ENCODE results near the gene ZNF93. TPM values are rescaled to one million over a fixed set of nuclear protein-coding genes. Genes with fewer than 3 reads are reported as not detected.
"Not testable (repeated sequence)": the region's sequence is repeated elsewhere in the genome, so short reads cannot be mapped to it uniquely, and the experiment has no call there.

Gene ZNF93
- 32.4 and 34.8 TPM in 2 replicates for total RNA-seq (2014; rRNA removed; shearing (Covaris generic))

- H3K4me1 ChIP-seq = no peaks in the 10 kb centered on the region
- DNase-seq = peak; percentile 97 to 99
- peak within 1 kb of the TSS; percentile 77 for H3K4me3 ChIP-seq
- H3K36me3 ChIP-seq = peaks cover 21% of the 10 kb centered on the region
- no peaks in the 10 kb centered on the region for H3K27me3 ChIP-seq
- peaks cover 13% of the 10 kb centered on the region for H3K9me3 ChIP-seq (replicated peaks)
- peak within 1 kb of the TSS; percentile 89 for H3K27ac ChIP-seq
Measured at GRCh38 chr19:19900729-19901444, at the start of gene ZNF93. Gene ZNF93, plus strand, starts transcription at chr19:19900946. Its CDS starts 143 bp downstream, at chr19:19901089.

- not testable (repeated sequence) for H3K27me3 ChIP-seq; H3K4me3 ChIP-seq; DNase-seq; H3K9me3 ChIP-seq (replicated peaks); H3K4me1 ChIP-seq; H3K36me3 ChIP-seq; H3K27ac ChIP-seq
Measured at GRCh38 chr19:19851740-19852139, 49.0 kb upstream of the ZNF93 start.

DNA sequence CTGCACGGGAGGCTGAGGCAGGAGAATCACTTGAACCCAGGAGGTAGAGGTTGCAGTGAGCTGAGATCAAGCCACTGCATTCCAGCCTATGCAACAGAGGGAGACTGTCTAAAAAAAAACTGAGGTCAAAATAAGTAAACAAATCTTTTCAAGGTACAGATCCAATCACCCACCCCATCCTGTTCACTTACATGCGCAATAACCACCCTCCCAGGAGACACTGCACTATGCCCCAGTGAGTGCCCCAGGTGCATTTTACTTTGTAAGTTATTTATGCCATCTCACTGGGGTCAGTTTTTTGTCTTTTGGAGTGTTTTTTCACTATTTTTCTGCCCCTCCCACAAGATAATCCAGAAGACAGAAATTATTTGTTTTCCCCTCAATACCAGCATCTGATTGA, 42.0 kb upstream of the ZNF93 start:
- Histone ChIP-seq H3K27ac (no peak overlapping the region), H3K27me3 (no peaks in the 10 kb centered on the region), H3K36me3 (no peaks in the 10 kb centered on the region), H3K9me3 (replicated peaks) (no peaks in the 10 kb centered on the region; the same call in 1 of the 2 replicates), H3K4me3 (no peak overlapping the region), H3K4me1 (no peaks in the 10 kb centered on the region)
- no peak for DNase-seq

- Histone ChIP-seq H3K4me3 (no peak overlapping the region), H3K9me3 (replicated peaks) (peaks cover 3% of the 10 kb centered on the region), H3K27me3 (no peaks in the 10 kb centered on the region), H3K4me1 (no peaks in the 10 kb centered on the region), H3K27ac (no peak overlapping the region), H3K36me3 (no peaks in the 10 kb centered on the region)
- DNase-seq = no peak
Measured at GRCh38 chr19:19860756-19861390, 39.9 kb upstream of the ZNF93 start.

GRCh38 chr19:19865750-19866610, 34.8 kb upstream of the ZNF93 start, which contains the start of gene ZNF253:
Gene ZNF253, plus strand, starts transcription at chr19:19865882. Its CDS starts 115 bp downstream, at chr19:19865997.
- Histone ChIP-seq H3K9me3 (replicated peaks) (peaks cover 26% of the 10 kb centered on the region), H3K27ac (peak within 1 kb of the TSS; percentile 92), H3K4me3 (peak within 1 kb of the TSS; percentile 84), H3K36me3 (peaks cover 27% of the 10 kb centered on the region), H3K4me1 (no peaks in the 10 kb centered on the region), H3K27me3 (no peaks in the 10 kb centered on the region)
- DNase-seq = peak; percentile 97 to 99

- DNase-seq = peak; percentile 24 to 45
- no peaks in the 10 kb centered on the region for H3K4me1 ChIP-seq
- peaks cover 33% of the 10 kb centered on the region for H3K36me3 ChIP-seq
- peaks cover 29% of the 10 kb centered on the region for H3K9me3 ChIP-seq (replicated peaks)
- H3K27ac ChIP-seq = peak overlapping the region; percentile 92
- H3K27me3 ChIP-seq = no peaks in the 10 kb centered on the region
- H3K4me3 ChIP-seq = peak overlapping the region; percentile 84
Measured at GRCh38 chr19:19866611-19867248, 34.0 kb upstream of the ZNF93 start.

DNA sequence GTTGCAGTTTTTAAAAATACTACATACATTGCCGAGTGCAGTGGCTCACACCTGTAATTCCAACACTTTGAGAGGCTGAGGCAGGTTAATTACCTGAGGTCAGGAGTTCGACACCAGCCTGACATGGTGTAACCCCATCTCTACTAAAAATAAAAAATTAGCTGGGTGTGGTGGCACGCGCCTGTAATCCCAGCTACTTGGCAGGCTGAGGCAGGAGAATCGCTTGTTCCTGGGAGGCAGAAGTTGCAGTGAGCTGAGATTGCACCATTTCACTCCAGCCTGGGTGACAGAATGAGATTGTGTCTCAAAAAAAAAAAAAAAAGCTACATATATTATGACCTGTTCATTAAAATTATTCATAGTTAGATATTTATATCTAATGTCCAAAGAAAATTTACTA, 30.7 kb upstream of the ZNF93 start:
- peaks cover 50% of the 10 kb centered on the region for H3K9me3 ChIP-seq (replicated peaks)
- not testable (repeated sequence) for DNase-seq, H3K27me3 ChIP-seq, H3K4me1 ChIP-seq, H3K27ac ChIP-seq, H3K4me3 ChIP-seq
- H3K36me3 ChIP-seq = peaks cover 65% of the 10 kb centered on the region

GRCh38 chr19:19871932-19872331, 28.8 kb upstream of the ZNF93 start:
- no peak overlapping the region for H3K27ac ChIP-seq
- no peaks in the 10 kb centered on the region for H3K27me3 ChIP-seq
- H3K4me3 ChIP-seq = no peak overlapping the region
- DNase-seq = no peak
- H3K36me3 ChIP-seq = peaks cover 84% of the 10 kb centered on the region
- no peaks in the 10 kb centered on the region for H3K4me1 ChIP-seq
- peaks cover 56% of the 10 kb centered on the region for H3K9me3 ChIP-seq (replicated peaks)

- no peaks in the 10 kb centered on the region for H3K4me1 ChIP-seq
- H3K27ac ChIP-seq = no peak overlapping the region
- no peak for DNase-seq
- peaks cover 42% of the 10 kb centered on the region for H3K9me3 ChIP-seq (replicated peaks)
- H3K36me3 ChIP-seq = peaks cover 82% of the 10 kb centered on the region
- no peak overlapping the region for H3K4me3 ChIP-seq
- H3K27me3 ChIP-seq = no peaks in the 10 kb centered on the region
Measured at GRCh38 chr19:19873381-19873780, 27.4 kb upstream of the ZNF93 start.

GRCh38 chr19:19877724-19878123, 23.0 kb upstream of the ZNF93 start:
- no peak overlapping the region for H3K4me3 ChIP-seq
- DNase-seq = no peak
- H3K4me1 ChIP-seq = no peaks in the 10 kb centered on the region
- H3K9me3 ChIP-seq (replicated peaks) = peaks cover 43% of the 10 kb centered on the region
- H3K36me3 ChIP-seq = peaks cover 97% of the 10 kb centered on the region
- no peaks in the 10 kb centered on the region for H3K27me3 ChIP-seq
- H3K27ac ChIP-seq = no peak overlapping the region

GRCh38 chr19:19884583-19884982, 16.2 kb upstream of the ZNF93 start:
- Histone ChIP-seq H3K27ac (no peak overlapping the region), H3K9me3 (replicated peaks) (peaks cover 35% of the 10 kb centered on the region), H3K4me3 (no peak overlapping the region), H3K27me3 (no peaks in the 10 kb centered on the region), H3K36me3 (peaks cover 95% of the 10 kb centered on the region), H3K4me1 (no peaks in the 10 kb centered on the region)
- no peak for DNase-seq

DNA sequence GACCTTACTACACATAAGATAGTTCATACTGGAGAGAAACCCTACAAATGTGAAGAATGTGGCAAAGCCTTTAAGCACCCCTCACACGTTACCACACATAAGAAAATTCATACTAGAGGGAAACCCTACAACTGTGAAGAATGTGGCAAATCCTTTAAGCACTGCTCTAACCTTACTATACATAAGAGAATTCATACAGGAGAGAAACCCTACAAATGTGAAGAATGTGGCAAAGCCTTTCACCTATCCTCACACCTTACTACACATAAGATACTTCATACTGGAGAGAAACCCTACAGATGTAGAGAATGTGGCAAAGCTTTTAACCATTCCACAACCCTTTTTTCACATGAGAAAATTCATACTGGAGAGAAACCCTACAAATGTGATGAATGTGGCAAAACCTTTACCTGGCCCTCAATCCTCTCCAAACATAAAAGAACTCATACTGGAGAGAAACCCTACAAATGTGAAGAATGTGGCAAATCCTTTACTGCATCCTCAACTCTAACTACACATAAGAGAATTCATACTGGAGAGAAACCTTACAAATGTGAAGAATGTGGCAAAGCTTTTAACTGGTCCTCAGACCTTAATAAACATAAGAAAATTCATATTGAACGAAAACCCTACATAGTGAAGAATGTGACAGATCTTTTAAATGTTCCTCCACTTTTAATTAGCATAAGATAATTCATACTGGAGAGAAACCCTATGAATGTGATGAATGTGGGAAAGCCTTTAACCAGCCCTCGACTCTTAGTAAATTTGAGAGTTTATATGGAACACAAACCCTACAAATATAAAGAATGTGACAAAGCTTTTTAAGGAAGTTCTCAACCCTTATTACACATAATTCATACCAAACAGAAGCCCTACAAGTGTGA, 8.4 kb upstream of the ZNF93 start:
- not testable (repeated sequence) for DNase-seq, H3K27me3 ChIP-seq, H3K27ac ChIP-seq, H3K4me1 ChIP-seq, H3K4me3 ChIP-seq
- peaks cover 69% of the 10 kb centered on the region for H3K36me3 ChIP-seq
- peaks cover 72% of the 10 kb centered on the region for H3K9me3 ChIP-seq (replicated peaks)

- Histone ChIP-seq H3K27me3 (no peaks in the 10 kb centered on the region), H3K9me3 (replicated peaks) (peaks cover 16% of the 10 kb centered on the region), H3K4me3 (peak overlapping the region; percentile 77), H3K27ac (peak overlapping the region; percentile 89), H3K36me3 (peaks cover 20% of the 10 kb centered on the region), H3K4me1 (no peaks in the 10 kb centered on the region)
- peak; percentile 46 to 70 for DNase-seq
Measured at GRCh38 chr19:19900139-19900728, 512 bp upstream of the ZNF93 start.

Data from SJCRH30 (cell line).